Activated T-helper 17 cell treated with anti-CD3 and anti-CD28 coated beads, Interleukin-2, amount 50 U/mL, for 72 hours (primary cell): ENCODE results near the gene PSG4. TPM values are rescaled to one million over a fixed set of nuclear protein-coding genes. Genes with fewer than 3 reads are reported as not detected.
"Not testable (repeated sequence)": the region's sequence is repeated elsewhere in the genome, so short reads cannot be mapped to it uniquely, and the experiment has no call there.

Experiments
- ATAC-seq: fragments of 150-1000 bp; cut with Tn5 transposase; replicated peaks from 2 replicates; pipeline ENCODE4 v1.10.0; 2021; ENCODE audit warnings: mild to moderate bottlenecking, moderate library complexity
- H3K27ac Mint-ChIP-seq: one replicate; pipeline ENCODE4 v1.8.0; 2022; ENCODE audit warnings: mixed read lengths
- H3K27me3 Mint-ChIP-seq: one replicate; pipeline ENCODE4 v1.8.0; 2022; ENCODE audit warnings: mixed read lengths
- H3K36me3 Mint-ChIP-seq: one replicate; pipeline ENCODE4 v1.8.0; 2022; ENCODE audit warnings: low read depth, mild to moderate bottlenecking, mixed read lengths
- H3K4me1 Mint-ChIP-seq: one replicate; pipeline ENCODE4 v1.8.0; 2022; ENCODE audit warnings: mixed read lengths
- H3K4me3 Mint-ChIP-seq: one replicate; pipeline ENCODE4 v1.8.0; 2022; ENCODE audit warnings: mild to moderate bottlenecking, mixed read lengths
- H3K9me3 Mint-ChIP-seq: one replicate; pipeline ENCODE4 v1.8.0; 2022; ENCODE audit warnings: mixed read lengths
- total RNA-seq, 2 donors: library from RNA; stranded (reverse); gene quantifications; one replicate each; pipeline ENCODE4 v1.2.3, GENCODE V29; 2022

Gene PSG4
- total RNA-seq, 2 donors from 2014 or later, result 0.48 TPM; not detected in 1

DNA sequence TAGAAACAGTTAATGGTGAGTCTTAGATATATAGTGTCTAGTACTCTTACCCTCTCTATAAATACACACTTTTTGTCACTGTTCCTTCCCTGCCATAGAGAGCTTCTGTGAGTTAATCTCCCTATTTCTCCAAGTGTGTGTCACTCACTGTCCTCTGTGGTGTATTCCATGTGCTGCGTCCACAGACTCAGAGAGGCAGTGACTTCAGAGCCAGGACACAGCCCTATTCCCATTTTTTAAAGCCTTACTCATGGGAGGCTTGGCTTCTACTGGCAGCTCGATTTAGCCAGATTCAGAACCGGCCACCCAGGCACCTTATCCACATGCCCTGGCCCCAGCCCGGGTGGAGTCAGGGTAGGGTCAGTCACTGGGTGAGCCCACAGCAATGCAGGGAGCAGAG, 13.7 kb upstream of the PSG4 start:
- not testable (repeated sequence) for H3K36me3 Mint-ChIP-seq, H3K9me3 Mint-ChIP-seq, H3K4me1 Mint-ChIP-seq, H3K4me3 Mint-ChIP-seq, H3K27ac Mint-ChIP-seq, ATAC-seq
- H3K27me3 Mint-ChIP-seq, result peaks cover 22% of the 10 kb centered on the region

DNA sequence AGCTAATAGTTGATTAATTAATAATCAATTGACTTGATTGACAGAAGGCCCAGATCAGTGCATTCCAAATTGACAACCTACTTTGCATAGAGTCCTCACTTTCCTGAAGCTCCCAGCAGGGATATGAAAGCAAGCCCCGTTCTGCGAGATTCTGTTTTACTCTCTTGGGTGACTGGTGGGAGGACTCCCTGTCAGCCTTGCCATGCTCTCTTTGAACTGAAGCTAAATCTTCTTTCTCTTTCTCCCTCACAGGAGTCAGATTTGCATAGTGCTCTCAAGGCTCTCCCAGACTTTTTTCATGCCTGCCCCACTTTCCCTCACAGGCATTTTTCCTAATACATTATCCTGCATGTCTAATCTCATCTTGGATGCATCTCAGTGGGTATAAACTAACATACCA, 10.4 kb upstream of the PSG4 start:
- H3K4me1 Mint-ChIP-seq, H3K9me3 Mint-ChIP-seq, ATAC-seq, H3K36me3 Mint-ChIP-seq, H3K4me3 Mint-ChIP-seq, H3K27ac Mint-ChIP-seq: not testable (repeated sequence)
- H3K27me3 Mint-ChIP-seq, result peaks cover 20% of the 10 kb centered on the region

DNA sequence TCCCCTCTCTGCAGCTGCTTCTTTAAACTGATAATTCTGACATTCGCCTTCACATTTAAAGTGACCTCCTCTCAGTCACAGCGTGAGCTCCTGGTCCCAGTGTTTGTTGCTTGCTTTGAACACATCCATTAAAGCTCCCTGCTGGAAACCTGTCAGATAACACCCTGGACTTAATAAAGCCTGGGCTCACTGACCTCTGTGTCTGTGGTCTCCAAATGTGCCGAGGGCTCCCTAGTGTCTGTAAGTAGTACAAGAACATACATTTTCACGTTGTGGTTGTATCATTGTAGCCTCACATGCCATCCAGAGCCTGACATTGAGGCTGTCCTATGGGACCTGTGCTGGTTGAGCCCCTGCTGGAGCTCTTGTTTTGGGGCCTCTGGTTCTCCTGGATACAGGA, 2.6 kb upstream of the PSG4 start:
- H3K27ac Mint-ChIP-seq, result no peak overlapping the region
- H3K4me3 Mint-ChIP-seq, result no peak overlapping the region
- H3K27me3 Mint-ChIP-seq, result peaks cover 13% of the 10 kb centered on the region
- no peak for ATAC-seq
- H3K4me1 Mint-ChIP-seq, result no peaks in the 10 kb centered on the region
- no peaks in the 10 kb centered on the region for H3K9me3 Mint-ChIP-seq
- H3K36me3 Mint-ChIP-seq, result no peaks in the 10 kb centered on the region

- peaks cover 13% of the 10 kb centered on the region for H3K27me3 Mint-ChIP-seq
- ATAC-seq, H3K36me3 Mint-ChIP-seq, H3K4me1 Mint-ChIP-seq, H3K9me3 Mint-ChIP-seq, H3K27ac Mint-ChIP-seq, H3K4me3 Mint-ChIP-seq: not testable (repeated sequence)
Measured at GRCh38 chr19:43207174-43207573, 1.7 kb upstream of the PSG4 start.

- H3K36me3 Mint-ChIP-seq, result not testable (repeated sequence)
Measured at GRCh38 chr19:43203611-43204010, 1.8 kb downstream of the PSG4 start.

DNA sequence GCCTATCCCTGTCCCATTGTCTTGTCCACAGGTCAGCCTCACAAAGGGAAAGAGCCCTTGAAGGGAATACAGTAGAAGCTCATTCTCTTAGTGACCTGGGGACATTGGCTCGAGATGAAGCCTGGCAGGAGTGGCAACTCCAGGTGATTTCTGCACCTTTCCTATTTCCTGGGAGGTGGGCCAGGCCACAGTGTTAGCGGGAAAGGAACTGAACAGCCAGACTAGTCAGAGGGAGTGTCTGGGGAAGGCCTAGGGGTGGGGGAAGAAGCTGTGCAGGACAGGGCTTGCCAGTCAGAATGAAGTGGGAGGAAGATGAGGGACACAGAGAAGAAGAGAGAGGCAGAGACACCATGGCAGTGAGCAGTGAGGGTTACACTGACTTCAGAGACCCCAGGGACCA, 3.5 kb downstream of the PSG4 start:
- H3K36me3 Mint-ChIP-seq, H3K27ac Mint-ChIP-seq, H3K4me1 Mint-ChIP-seq, H3K27me3 Mint-ChIP-seq, ATAC-seq, H3K4me3 Mint-ChIP-seq, H3K9me3 Mint-ChIP-seq: not testable (repeated sequence)

More at GRCh38 chr19:43203611-43204010, 1.8 kb downstream of the PSG4 start:
- H3K4me3 Mint-ChIP-seq, H3K27ac Mint-ChIP-seq, H3K4me1 Mint-ChIP-seq, H3K9me3 Mint-ChIP-seq, ATAC-seq, H3K27me3 Mint-ChIP-seq: not testable (repeated sequence)

DNA sequence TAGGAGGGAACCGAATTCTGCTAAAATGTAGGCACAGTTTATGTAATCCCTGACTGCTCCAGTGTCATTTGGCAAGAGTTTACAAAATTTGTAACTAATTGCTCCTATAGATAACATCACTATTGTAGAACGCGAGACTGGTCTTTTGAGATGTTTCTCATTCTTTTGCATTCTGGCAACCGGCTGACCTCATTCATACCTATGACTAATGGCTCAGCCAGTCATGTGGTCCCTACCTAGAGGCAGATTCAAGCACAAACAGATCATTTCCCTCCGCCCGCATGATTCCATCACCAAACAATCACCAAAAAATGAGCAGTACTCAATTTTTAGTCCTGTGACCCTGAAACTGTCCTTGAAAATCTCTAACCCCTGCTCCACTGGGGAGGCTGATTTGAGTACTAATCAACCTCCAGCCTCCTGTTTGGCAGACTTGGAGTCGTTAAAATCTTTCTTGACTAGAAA, 4.1 kb downstream of the PSG4 start:
- H3K36me3 Mint-ChIP-seq, H3K27me3 Mint-ChIP-seq, H3K27ac Mint-ChIP-seq, H3K4me1 Mint-ChIP-seq, H3K9me3 Mint-ChIP-seq, ATAC-seq, H3K4me3 Mint-ChIP-seq: not testable (repeated sequence)

DNA sequence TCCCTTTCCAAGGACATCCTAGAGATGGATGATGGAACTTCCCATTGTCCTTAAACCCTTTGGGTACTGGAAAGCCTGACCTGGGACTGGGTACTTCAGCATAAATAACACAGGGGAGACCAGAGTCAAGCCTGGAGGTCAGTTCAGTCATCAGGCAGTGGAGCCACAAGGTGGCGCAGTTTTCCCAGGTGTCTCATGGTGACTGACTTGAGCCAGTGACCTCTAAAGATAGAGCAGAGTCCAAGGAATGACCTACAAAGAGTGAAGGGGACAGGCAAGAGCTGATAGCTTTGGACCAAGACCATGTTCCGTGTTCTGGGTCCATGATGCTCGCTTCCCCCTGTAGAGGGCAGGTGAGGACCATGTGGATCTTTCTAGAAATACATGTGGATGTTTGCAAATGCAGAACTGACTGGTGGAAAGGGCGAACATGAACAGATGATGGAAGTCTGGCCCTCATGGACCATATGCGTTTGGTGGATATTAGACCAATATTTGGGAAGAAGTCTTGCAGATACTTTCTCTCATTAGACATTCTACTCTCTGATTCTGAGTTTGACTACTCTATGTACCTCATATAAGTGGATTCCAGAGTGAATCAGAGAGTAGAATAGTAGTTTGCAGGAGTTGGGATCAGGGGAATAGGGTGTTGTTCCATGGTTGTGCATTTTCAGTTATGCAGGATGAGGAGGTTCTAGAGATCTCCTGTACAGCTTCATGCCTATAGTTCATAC, 6.6 kb downstream of the PSG4 start:
- H3K4me3 Mint-ChIP-seq, H3K36me3 Mint-ChIP-seq, H3K27ac Mint-ChIP-seq, H3K9me3 Mint-ChIP-seq, H3K4me1 Mint-ChIP-seq, ATAC-seq: not testable (repeated sequence)
- peaks cover 18% of the 10 kb centered on the region for H3K27me3 Mint-ChIP-seq

- not testable (repeated sequence) for H3K27ac Mint-ChIP-seq, H3K4me3 Mint-ChIP-seq, H3K9me3 Mint-ChIP-seq, H3K36me3 Mint-ChIP-seq, H3K4me1 Mint-ChIP-seq, ATAC-seq
- H3K27me3 Mint-ChIP-seq, result peaks cover 18% of the 10 kb centered on the region
Measured at GRCh38 chr19:43197666-43198397, 7.6 kb downstream of the PSG4 start.

GRCh38 chr19:43194397-43194796, 11.0 kb downstream of the PSG4 start:
- not testable (repeated sequence) for H3K9me3 Mint-ChIP-seq, H3K4me3 Mint-ChIP-seq, H3K27ac Mint-ChIP-seq, ATAC-seq, H3K36me3 Mint-ChIP-seq, H3K4me1 Mint-ChIP-seq
- H3K27me3 Mint-ChIP-seq, result peaks cover 18% of the 10 kb centered on the region

DNA sequence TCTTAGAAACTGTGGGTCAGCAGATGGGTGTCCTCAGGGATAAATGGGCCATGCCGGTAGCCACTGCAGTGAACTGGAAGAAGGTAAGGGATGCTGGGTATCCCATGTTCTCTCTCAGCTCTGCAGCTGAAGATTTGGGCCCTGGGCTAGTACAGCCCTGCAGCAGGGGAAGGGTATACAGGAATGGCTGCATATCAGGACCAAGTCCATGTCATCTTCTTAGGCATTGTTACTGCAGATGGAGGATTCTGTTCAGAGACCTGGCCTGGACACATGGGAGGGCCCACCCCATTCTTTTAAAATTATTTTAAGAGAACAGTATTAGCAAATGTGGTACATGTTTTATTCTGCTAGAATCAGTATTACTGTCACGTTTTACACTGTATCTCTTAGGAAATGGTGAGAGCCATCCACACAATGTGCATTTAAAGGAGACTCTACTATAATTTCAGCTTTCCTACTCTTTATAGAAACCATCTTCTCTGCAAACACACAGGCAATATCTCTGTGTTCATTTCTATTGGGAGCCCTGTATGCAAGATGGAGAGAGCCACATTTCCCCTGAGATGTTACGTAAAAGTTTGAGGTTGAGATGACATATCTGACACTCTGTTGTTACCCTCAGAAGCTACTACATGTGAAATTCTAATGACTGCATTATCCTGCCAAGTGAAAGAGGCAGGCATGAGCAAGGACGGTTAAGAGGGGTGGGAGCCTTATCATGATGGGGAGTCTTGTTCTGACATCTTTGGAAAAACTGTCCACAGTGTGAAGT, 12.9 kb downstream of the PSG4 start:
- H3K4me1 Mint-ChIP-seq, H3K9me3 Mint-ChIP-seq, H3K4me3 Mint-ChIP-seq, ATAC-seq, H3K36me3 Mint-ChIP-seq, H3K27ac Mint-ChIP-seq: not testable (repeated sequence)
- peaks cover 21% of the 10 kb centered on the region for H3K27me3 Mint-ChIP-seq

- not testable (repeated sequence) for H3K4me3 Mint-ChIP-seq, H3K27ac Mint-ChIP-seq, H3K36me3 Mint-ChIP-seq, ATAC-seq, H3K9me3 Mint-ChIP-seq, H3K4me1 Mint-ChIP-seq
- peaks cover 12% of the 10 kb centered on the region for H3K27me3 Mint-ChIP-seq
Measured at GRCh38 chr19:43188092-43188491, 17.3 kb downstream of the PSG4 start.

GRCh38 chr19:43186311-43186935, 19.0 kb downstream of the PSG4 start, which contains the start of gene PSG5:
Gene PSG5, minus strand, starts transcription at chr19:43186536. Its CDS starts 131 bp downstream, at chr19:43186405.
- not testable (repeated sequence) for H3K27ac Mint-ChIP-seq, H3K36me3 Mint-ChIP-seq, ATAC-seq, H3K4me3 Mint-ChIP-seq, H3K4me1 Mint-ChIP-seq, H3K9me3 Mint-ChIP-seq
- peaks cover 12% of the 10 kb centered on the region for H3K27me3 Mint-ChIP-seq
